Measurements from ENCODE around the gene MITF. TPM values are rescaled to one million over a fixed set of nuclear protein-coding genes. Genes with fewer than 3 reads are reported as not detected.

MITF gene
- total RNA-seq, 1 donor from 2014 or later: 71.0 TPM

- ATAC-seq: no peak
- intact Hi-C loops (cut with DNase I): no loop called here
- no peak for DNase-seq (ENCODE audit: missing footprints)
These were observed 182.4 kb downstream of the MITF start for GRCh38 chr3:69921651-69922050.

DNA sequence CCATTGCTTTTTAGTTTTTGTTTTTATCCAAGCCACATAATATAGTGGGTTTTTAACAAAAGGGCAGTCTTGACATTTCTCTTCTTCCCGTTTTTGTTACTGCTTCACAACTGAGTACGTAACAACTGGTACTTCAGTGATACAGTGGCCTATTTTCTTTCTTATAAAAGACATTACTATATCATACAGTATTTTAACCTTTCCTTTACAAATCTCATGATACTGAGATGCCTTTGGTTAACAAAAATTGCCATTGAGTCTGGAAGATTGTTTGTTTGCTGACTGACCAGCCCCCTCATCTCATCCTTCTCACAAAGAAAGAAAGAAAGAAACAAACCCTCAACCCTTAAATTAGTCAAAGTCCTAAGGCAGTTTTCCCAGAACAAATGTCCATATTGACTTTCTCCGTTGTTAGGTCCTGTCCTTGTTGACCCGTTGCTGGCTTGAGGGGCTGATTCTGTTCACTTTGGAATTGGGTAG lies 183.3 kb downstream of the MITF start:
- ATAC-seq: no peak
- DNase-seq (ENCODE audit: missing footprints): no peak
- intact Hi-C loops (cut with DNase I): no loop called here

DNA sequence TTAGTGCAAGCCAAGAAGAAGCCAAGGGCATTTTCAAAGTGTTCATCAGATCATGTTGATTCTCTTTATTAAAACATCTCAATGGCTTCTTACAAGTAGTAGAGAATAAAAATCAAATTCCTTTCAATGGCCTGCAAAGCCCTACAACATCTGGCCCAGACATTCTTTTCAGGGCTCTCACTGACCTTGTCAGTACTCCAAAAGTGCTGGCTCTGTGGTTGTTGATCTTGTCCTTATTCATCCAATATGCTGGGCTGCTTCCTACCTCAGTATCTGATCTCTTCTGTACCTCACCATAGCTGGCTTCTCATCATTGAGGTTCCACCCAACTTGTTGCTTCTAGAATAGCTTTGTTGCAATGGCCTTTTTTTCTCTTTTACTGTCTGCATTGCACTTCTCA lies 186.2 kb downstream of the MITF start:
- ATAC-seq: no peak
- intact Hi-C loops (cut with DNase I): loop anchor here (5.0 kb wide), 1 partner anchor 53 kb away; no protein-coding TSS in a partner anchor
- no peak for DNase-seq (ENCODE audit: missing footprints)

DNA sequence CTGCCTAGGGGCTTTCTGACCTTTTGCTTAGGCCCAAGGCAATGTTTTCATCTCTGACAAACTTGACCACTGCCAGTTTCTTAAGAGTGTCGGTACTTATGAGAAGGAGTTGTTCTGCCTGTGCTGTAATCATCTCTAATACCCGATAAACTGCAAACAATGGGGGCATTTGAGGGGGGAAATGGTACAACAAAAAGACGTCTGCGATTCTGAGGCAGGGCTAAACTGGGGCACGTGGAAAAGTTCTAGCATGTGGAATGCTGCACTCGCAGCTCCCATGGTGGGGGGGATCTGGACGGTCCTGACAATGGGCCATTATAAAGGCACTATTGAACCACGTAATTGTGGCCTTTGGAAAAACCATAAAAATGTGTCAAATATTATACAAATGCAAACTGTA lies 187.1 kb downstream of the MITF start:
- intact Hi-C loops (cut with DNase I): loop anchor here (5.0 kb wide), 1 partner anchor 54 kb away; no protein-coding TSS in a partner anchor
- ATAC-seq: no peak
- no peak for DNase-seq (ENCODE audit: missing footprints)

GRCh38 chr3:69927571-69927970 lies 188.3 kb downstream of the MITF start:
- DNase-seq (ENCODE audit: missing footprints) (no peak), ATAC-seq (peak; percentile 76)
- intact Hi-C loops (cut with DNase I): loop anchor here (5.0 kb wide), 1 partner anchor 55 kb away; no protein-coding TSS in a partner anchor

DNA sequence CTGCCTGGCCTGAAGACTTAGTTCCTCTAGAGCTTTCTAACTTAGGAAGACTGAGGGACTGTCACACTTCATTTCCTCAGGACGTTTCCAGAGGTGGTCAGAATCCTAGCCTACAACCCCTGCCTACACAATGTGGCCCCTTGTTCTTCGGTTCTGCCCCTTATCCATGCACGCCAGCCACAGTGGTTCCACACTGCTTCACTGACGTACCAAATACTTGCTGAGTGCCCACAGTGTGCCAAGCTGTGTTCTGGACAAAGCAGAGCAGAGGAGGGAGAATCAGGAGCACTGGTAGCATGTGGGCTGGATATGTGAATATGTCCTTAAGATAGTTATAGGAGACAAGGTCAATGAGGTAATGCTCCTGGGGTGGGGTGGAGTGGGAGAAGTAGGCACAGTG lies 189.8 kb downstream of the MITF start:
- peak; percentile 53 for ATAC-seq
- intact Hi-C loops (cut with DNase I): loop anchor here (5.0 kb wide), 1 partner anchor 57 kb away; no protein-coding TSS in a partner anchor
- no peak for DNase-seq (ENCODE audit: missing footprints)

DNA sequence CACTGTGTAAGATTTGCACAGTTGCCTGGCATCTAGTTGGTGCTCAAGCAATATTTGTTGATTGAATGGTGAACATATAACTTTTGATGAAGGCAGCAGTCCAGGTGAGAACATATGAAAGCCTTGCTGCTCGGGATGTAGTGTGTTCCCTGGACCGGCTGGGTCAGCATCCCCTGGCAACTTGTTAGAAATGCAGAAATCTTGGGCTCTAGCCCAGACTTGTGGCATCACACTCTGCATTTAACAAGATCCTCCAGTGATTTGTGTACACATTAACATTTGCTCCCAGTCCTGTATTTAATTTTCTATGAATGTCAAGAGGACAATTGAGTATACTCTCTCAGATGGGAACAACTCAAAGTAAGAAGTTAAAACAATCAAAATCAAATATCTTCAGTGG lies 191.3 kb downstream of the MITF start:
- DNase-seq (ENCODE audit: missing footprints) (no peak), ATAC-seq (no peak)
- intact Hi-C loops (cut with DNase I): no loop called here

GRCh38 chr3:69932087-69932486 lies 192.8 kb downstream of the MITF start:
- DNase-seq (ENCODE audit: missing footprints) (no peak), ATAC-seq (no peak)
- intact Hi-C loops (cut with DNase I): no loop called here

DNA sequence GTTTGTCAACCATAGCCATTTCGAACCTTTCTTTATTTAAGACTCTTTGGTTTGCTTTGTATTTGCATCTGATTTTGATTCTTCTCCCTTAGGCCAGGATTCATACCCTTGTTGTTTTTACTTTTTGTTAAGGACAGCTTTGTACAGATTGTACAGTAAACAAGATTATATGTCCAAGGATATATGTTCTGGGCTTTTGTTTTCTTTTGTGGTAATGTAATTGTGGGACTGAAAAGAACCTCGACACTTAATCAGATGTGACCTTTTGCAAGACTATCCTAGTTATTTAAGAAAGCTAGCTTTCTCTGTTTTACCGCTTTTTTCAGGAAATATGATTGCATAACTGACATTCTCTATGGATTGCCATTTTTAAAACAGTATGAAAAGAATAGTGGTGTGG lies 193.2 kb downstream of the MITF start:
- intact Hi-C loops (cut with DNase I): no loop called here
- DNase-seq (ENCODE audit: missing footprints) (no peak), ATAC-seq (no peak)

DNA sequence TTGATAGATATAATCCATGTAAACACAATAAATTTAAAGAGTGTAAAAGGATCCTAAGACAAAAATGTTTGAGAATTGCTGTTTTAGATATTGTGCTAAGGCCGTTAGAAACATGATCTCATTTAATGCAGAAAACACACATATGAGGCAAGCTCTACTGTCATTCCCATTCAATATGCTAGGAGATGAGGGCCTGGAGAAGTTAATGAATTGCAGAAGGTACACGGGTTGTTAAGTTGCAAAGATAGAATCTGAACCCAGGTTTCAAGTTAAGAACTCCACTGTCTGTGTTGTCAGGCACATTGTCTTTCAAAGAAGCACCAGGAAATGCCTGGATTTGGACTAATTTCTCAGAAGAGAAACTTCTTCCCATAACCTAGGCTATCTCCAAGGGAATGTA lies 195.1 kb downstream of the MITF start:
- DNase-seq (ENCODE audit: missing footprints) (no peak), ATAC-seq (no peak)
- intact Hi-C loops (cut with DNase I): no loop called here

DNA sequence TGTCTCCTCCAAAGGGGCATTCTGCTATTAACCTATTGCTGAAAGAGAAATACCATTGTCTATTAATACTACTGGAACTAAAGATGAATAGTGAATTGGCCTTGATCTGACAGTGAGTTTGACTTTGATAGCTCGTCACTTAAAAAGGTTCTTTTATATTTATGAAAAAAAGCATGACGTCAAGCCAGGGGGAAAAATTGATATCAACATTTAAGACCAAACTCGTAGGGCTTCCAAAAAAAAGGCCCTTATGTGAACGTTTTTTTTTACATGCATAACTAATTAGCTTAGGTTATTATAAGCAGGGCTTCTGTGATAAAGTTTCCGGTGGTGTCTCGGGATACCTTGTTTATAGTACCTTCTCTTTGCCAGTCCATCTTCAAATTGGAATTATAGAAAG lies 197.0 kb downstream of the MITF start:
- intact Hi-C loops (cut with DNase I): no loop called here
- ATAC-seq (no peak), DNase-seq (ENCODE audit: missing footprints) (no peak)

DNA sequence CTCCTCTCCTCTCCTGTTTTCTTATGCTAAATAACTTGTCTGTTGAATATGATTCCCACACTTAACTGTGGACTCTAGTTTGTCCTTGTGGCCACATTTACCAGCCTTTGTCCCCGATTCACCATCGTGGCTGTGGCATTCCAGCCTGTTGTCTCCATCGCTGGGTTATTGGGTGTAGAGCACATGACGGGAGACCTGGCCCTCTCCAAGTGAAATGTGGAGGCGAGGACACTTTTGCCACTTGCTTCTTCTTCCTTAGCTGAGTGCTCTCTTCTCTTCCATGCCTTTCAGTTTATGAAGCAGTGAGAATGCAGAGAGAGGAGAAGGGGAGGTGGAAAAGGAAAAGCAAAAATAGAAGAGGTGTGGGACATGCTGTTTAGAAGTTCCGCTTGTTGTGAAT lies 198.8 kb downstream of the MITF start:
- intact Hi-C loops (cut with DNase I): no loop called here
- DNase-seq (ENCODE audit: missing footprints) (no peak), ATAC-seq (no peak)

DNA sequence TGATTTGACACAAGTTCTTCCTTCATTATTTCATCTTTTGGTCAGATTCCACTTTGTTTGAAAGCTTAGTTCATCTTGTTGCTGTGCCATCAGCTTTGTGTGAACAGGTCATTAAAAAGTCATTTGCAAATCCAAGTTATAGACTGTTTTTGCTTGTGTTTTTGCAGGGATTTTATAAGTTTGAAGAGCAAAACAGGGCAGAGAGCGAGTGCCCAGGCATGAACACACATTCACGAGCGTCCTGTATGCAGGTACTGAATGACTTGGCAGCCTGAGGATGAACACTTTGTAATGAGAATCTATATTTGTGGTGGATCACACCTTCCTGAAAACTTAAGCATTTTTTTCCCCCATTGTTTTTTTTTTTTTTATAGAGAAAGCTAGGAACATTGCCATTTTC lies 199.7 kb downstream of the MITF start:
- DNase-seq (ENCODE audit: missing footprints): no peak
- intact Hi-C loops (cut with DNase I): no loop called here
- no peak for ATAC-seq

- DNase-seq (ENCODE audit: missing footprints): no peak
- intact Hi-C loops (cut with DNase I): no loop called here
These were observed 201.8 kb downstream of the MITF start for GRCh38 chr3:69941037-69941436.

GRCh38 chr3:69941439-69942176 lies 202.3 kb downstream of the MITF start:
- ATAC-seq: no peak
- no peak for DNase-seq (ENCODE audit: missing footprints)
- intact Hi-C loops (cut with DNase I): no loop called here

More at GRCh38 chr3:69941037-69941436, 201.8 kb downstream of the MITF start:
- ATAC-seq: no peak

DNA sequence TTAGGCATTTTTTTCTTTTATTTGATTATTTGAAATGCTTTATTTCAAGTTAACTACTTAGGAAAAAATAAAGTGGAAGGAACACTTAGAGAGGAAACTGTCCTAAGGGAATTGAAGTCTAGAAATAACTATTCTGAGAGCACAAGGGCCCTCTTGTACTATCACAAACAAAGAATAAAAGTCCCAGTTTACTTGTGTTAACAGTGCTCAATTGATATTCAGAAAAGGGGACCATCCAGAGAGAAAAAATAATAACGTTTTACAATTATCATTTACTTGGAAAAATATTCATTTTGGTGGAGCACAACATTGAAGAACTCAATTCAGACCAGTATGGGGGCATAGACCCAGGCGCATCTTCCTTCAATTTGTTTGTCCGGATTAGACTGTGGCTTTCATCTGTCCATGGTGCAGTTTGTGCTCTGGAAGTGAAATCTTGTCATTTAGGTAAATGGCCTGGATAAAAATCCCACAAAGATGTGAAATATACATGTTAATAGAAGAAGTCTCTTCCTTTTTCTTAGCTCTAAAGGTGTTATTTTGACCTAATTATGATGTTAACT lies 205.7 kb downstream of the MITF start:
- DNase-seq (ENCODE audit: missing footprints) (no peak), ATAC-seq (no peak)
- intact Hi-C loops (cut with DNase I): loop anchor here (5.0 kb wide), 1 partner anchor 253 kb away; no protein-coding TSS in a partner anchor

- ATAC-seq (no peak), DNase-seq (ENCODE audit: missing footprints) (no peak)
- intact Hi-C loops (cut with DNase I): loop anchor here (5.0 kb wide), 1 partner anchor 256 kb away; no protein-coding TSS in a partner anchor
These were observed 209.1 kb downstream of the MITF start for GRCh38 chr3:69948246-69948862.

DNA sequence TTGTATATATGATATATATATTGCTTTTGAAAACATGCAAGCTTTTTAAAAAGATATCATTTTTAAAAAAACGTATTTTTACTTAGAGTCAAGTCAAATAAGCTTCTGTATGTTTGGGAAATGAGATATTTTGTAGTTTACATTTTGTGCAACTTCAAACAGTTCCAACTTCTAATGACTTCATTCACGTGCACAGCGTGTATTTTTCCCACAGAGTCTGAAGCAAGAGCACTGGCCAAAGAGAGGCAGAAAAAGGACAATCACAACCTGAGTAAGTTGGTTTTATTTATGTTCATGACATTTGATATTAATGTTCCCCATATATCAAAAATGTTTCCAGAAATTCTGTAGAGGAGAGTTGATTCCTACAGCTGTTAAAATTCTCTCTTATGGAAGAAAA lies 212.4 kb downstream of the MITF start:
- ATAC-seq (no peak), DNase-seq (ENCODE audit: missing footprints) (no peak)
- intact Hi-C loops (cut with DNase I): no loop called here

DNA sequence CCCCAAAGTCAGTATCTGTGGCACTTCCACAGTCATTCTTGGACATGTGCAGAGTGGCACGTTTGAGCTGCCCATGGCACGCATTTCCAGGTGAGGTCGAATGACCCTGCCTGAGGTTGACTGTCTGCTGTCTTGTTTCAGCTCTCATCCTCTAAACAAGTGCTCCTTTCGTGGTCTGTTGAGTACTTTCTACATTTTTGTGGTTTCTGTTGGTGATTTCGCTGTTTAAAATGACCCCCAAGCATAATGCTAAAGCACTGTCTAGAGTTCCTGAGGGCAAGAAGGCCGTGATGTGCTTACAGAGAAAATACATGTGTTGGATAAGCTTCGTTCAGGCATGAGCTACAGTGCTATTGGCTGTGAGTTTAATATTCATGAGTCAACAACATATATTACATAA lies 220.3 kb downstream of the MITF start:
- DNase-seq (ENCODE audit: missing footprints) (no peak), ATAC-seq (no peak)
- intact Hi-C loops (cut with DNase I): no loop called here

Measured in Right ventricle myocardium inferior (tissue), 1 donor.